NT2/D1 (cell line): ENCODE measurements around the gene TPM1.

Source experiments
- SUZ12 ChIP-seq: IDR thresholded peaks from 2 replicates; pipeline ENCODE4 v1.6.1; 2011; ENCODE audit not compliant: insufficient read length, insufficient read depth; ENCODE audit errors: extremely low read depth
- YY1 ChIP-seq: IDR thresholded peaks from 2 replicates; pipeline ENCODE4 v1.6.1; 2011; ENCODE audit not compliant: insufficient read length, insufficient read depth
- ZNF274 ChIP-seq: IDR thresholded peaks from 2 replicates; pipeline ENCODE4 v1.6.1; 2011; ENCODE audit warnings: mild to moderate bottlenecking, low read depth, low read length

GRCh38 chr15:63052961-63053698, 10.6 kb downstream of the TPM1 start:
- TF ChIP-seq YY1 (no peak), ZNF274 (no peak), SUZ12 (no peak)
